NK-92 treated with Interleukin-12 subunit alpha and Interleukin-12 subunit beta, amount 100 ng/mL, for 24 hours (cell line): ENCODE results near the gene CITED1.

ENCODE experiments used
- DNase-seq: peaks from one replicate; lab custom pipeline; 2025; lab: John Stamatoyannopoulos, UW

CITED1 gene

GRCh38 chrX:72270316-72270866, 35.3 kb downstream of the CITED1 start:
- DNase-seq, result no peak

- DNase-seq, result peak; percentile 2
Measured at GRCh38 chrX:72269671-72270251, 36.0 kb downstream of the CITED1 start.

DNA sequence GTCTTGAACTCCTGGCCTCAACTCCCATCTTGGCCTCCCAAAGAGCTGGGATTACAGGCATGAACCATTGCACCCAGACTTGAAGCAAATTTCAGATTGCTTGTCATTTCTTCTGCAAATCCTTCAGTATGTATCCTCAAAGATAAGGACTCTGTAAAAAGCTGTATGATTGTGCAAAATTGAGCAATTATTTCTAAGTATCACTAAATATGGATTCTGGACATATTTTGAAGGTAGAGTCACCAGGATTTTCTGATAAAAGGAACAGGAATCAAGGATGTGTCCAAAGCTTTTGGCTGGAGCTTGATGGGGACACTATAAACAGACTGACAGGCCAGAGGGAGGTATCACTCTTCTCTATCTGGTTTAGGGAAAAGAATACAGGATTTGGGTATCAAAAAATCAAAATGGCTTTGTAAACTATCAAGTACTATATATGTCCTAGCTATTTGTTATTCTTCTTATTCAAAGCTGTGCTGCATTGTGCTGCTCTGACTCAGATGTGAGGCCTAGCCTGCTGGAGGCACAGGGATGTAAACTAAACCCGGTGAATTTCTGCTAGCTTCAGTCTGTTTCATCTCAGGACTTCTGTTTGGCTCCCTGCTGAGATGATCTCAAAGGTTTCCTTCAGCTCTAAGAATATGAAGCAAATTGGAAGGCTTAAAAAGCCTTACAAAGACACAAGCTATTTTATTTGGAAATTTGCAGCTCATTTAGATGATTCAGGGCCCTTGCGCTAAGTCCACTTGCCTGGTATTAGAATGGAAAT, 36.9 kb downstream of the CITED1 start:
- no peak for DNase-seq

DNA sequence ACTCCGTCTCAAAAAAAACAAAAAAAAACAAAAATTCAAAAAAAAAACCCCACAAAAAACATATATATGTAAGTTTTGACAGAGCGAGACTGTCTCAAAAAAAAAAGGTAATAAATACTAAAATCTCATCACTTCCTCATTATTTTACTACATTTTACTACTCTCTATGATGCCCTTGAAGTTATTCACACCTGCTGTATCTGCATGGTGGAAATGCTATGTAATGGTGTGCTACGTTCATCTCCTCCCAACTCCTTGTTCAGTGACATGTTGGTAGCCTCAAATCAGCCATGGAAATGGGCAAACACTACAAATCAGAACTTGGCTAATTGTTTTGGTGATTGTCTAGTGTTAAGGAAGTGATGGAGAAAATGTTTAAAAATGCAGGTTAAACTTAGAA, 40.5 kb downstream of the CITED1 start:
- DNase-seq, result no peak

GRCh38 chrX:72262077-72262476, 43.6 kb downstream of the CITED1 start:
- no peak for DNase-seq

- no peak for DNase-seq
Measured at GRCh38 chrX:72260448-72260847, 45.3 kb downstream of the CITED1 start.

- DNase-seq, result no peak
Measured at GRCh38 chrX:72258174-72258573, 47.5 kb downstream of the CITED1 start.

- no peak for DNase-seq
Measured at GRCh38 chrX:72255864-72256263, 49.9 kb downstream of the CITED1 start.

GRCh38 chrX:72255445-72255844, 50.3 kb downstream of the CITED1 start:
- DNase-seq, result no peak

DNA sequence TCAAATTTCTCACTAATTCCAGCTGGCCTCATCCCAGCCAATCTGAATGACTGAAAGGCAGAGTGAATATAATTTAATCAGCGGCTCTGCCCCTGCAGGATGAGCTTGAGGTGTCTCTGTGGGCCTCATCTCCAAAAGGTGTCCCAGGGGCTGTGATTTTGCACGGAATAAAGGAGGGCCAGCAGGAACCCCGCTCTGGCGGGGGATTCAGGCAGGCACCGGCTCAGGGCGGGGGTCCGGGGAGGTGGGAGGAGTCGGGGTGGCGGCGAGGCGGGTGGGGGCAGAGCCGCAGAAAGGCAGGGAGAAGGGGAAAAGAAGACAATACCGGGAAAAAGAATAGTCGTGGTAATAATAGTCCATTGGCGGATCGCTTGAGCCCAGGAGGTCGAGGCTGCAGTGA, 50.9 kb downstream of the CITED1 start:
- no peak for DNase-seq

DNA sequence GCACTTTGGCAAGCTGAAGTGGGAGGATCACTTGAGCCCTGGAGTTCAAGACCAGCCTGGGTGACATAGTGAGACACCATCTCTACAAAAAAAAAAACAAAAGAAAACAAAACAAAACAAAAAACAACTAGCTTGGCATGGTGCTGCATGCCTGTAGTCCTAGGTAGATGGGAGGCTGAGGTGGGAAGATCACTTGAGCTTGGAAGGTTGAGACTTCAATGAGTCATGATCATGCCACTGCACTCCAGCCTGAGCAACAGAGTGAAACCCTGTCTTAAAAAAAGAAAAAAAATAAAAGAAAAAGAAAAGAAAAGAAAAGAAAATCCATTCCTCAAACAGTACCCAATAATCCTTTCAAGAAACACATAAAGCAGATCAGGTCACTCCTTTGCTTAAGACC, 52.0 kb downstream of the CITED1 start:
- no peak for DNase-seq
